Activated CD8-positive, alpha-beta memory T cell treated with anti-CD3 and anti-CD28 coated beads, Interleukin-2, amount 50 U/mL, for 4 hours (primary cell): ENCODE measurements around the gene IZUMO4.
A peak's percentile ranks its signal among the peaks of the same experiment; 100 is the strongest.

Experiments used
- DNase-seq: peaks from one replicate; pipeline ENCODE4 v3.0.0-alpha.2; 2020

The IZUMO4 gene

DNA sequence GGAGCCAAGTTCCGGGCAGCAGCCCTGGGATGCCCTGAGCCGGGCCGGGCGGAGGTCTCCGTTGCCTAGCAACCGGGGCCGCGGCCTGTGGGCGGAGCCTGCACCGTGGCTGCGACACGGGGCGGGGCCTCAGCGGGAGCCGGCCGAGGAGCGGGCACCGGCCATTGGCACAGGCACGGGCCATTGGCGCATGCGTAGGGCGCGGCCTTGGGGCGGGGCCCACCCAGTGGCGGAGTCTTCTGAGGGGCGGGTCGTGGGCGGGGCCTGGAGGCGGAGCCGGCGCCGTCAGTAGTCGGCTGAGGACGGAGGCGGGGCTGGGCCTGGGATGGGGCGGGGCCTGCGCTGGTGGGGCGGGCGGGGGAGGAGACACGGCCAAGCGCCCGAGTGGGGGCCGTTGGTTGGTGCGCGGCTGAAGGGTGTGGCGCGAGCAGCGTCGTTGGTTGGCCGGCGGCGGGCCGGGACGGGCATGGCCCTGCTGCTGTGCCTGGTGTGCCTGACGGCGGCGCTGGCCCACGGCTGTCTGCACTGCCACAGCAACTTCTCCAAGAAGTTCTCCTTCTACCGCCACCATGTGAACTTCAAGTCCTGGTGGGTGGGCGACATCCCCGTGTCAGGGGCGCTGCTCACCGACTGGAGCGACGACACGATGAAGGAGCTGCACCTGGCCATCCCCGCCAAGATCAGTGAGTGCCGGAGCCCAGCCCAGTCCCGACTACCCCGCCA, at the start of gene IZUMO4:
IZUMO4 (plus strand) TSS at position 436 of the 723 bp plus-strand sequence; CDS start at position 467, 31 bp downstream.
- peak; percentile 100 for DNase-seq

- no peak for DNase-seq
These were observed 49.7 kb upstream of the IZUMO4 start for GRCh38 chr19:2047076-2047448.

GRCh38 chr19:2047449-2048103, 49.1 kb upstream of the IZUMO4 start:
- no peak for DNase-seq

DNA sequence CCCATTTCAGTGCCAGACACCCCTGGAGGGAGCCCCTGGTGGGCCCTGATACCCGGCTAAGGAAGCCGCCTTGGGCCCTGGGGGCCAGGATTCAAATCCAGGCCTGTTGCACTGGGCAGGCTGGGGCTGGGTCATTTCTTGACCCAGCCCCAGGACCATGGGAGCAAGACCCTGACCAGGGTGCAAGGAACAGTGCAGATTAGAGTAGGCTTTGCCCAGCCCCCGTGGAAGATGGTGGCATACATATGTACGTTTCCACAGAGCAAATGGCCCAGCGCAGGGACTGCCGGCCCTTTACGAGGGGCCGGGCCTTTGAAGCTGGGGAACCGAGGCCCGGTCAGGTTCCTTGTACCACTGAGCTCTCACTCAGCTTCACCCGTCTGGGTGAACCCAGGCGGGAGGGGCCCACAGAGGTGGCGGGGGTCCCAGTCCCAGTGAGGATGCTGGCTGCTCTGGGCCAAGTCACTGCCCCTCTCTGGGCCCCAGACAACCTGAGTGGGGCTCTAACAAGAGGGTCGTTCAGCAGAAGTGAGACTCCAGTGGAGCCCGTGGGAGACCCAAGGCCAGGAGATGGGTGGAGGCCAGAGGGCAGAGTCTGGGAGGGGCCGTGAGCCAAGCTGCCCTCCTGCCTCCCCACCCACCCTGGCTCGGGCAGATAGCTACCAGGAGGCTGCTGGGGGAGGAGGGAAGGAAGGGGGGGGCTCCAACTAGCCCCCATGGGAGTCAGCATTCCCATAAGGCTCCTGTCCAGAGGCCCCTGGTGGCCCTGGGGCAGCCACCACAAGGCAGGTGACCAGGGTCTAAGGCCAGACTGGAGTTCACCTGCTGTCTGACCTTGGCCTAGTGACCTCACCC, 48.4 kb upstream of the IZUMO4 start:
- DNase-seq = no peak

- no peak for DNase-seq
These were observed 47.6 kb upstream of the IZUMO4 start for GRCh38 chr19:2048959-2049740.

DNA sequence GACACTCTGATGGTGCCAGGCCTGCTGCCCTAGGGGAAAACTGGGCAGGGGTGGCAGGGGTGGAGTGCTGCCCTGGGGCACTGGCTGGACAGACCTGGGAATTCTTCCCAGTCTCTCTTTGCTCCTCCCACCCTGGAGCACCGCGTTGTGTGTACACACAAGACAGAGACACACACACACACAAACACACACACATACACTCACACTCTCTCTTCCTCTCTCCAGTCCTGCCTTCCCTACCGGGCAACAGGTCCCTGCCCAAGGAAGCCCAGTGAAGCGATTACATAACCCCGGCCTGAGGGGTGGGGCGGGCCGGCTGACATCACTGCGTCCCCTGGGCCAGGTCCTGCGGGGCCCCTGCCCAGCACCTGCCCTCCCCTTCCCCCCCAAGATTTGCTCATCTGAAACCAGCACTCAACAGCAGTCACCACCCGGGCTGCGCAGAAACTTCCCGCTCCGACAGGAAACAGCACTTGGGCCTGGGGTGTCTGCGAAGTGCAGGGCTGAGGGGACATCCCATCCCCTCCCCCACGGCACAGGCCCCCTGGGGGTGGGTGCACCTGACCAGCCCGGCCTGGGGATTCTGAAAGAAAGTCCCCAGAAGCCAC, 46.9 kb upstream of the IZUMO4 start:
- peak; percentile 51 for DNase-seq

- no peak for DNase-seq
These were observed 46.2 kb upstream of the IZUMO4 start for GRCh38 chr19:2050349-2050990.

DNA sequence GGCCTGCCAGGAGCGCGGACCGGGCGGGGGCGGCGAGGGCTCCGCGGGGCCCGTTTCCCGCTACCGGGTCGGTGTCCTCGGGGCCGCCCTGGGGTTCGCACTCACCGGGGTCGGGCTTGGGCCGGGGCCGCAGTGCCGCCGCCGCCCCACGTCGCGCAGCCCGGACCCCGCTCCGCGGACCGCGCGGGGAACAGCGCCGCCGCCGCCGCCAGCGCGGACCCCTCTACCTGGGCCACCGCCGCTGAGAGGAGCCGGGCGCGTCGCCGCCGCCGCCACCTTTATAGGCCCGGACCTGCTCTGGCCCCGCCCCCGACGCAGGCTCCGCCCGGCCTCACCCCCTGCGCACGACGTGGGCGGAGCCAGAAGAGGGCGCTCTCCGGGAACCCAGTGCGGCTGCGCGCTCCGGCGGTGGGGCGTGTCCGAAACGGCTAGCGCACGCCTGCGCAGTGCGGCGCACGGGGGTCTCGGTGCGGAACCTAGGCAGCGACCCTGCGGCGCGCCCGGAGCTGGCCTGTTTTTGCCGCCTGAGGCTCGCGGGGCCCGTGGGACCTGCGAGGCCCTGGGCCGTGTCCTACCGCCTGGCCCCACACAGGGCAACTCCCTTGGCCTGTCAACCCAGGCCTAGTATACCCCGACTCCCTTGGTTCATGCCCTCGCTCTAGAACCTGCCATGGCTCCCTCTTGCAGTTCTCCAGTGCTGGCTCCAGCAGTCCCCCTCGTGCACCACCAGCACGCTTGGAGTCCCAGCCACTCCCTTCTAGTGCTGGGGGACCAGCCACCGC, 45.5 kb upstream of the IZUMO4 start, which contains the start of gene MKNK2:
MKNK2 (minus strand) TSS at position 254 of the 782 bp plus-strand sequence. CDS start 393 bp downstream, outside the sequence.
- peak; percentile 97 for DNase-seq

GRCh38 chr19:2051773-2052704, 44.7 kb upstream of the IZUMO4 start:
- no peak for DNase-seq

GRCh38 chr19:2053601-2054389, 42.9 kb upstream of the IZUMO4 start:
- DNase-seq = no peak

GRCh38 chr19:2054763-2055162, 42.0 kb upstream of the IZUMO4 start:
- no peak for DNase-seq

DNA sequence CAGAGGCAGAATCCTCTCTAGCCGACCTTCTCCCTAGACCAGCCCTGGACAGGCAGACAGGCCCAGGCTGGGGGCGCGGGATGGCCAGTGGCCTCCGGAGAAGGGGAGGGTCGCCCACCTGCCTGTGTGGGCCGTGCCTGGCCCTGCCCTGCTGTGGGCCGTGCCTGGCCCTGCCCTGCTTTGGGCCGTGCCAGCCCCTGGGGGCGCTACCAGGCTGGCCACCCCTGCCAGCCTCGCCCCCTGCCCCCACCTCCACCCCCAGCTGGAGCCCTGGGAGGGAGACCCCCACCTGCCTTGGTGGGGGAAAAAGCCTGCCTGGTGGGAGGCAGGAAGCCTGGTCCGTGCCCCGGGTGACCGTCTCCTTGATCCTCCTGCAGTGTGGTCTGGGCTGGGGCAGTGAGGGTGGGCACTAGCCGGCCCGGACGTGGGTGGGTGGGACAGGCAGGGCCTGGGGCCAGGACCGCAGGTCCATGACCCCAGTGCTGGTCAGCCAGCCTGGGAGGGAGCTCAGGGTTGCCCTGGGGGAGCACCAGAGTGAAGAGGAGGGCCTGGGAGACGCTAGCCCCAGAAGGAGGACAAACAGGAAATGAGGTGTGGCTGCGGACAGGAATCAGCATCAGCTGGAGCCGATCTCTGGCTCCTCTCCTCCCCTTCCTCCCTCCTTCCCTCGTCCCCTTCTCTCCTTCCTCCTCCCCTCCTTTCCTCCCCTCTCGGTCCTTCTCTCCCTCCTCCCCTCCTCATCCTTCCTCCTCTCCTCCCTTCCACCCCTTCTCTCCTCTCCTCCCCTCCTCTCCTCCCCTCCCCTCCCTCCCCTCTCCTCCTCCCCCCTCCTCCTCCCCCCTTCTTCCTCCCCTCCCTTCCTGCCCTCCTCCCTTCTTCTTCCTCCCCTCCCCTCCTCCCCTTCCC, 40.5 kb upstream of the IZUMO4 start:
- no peak for DNase-seq

- DNase-seq = no peak
These were observed 39.9 kb upstream of the IZUMO4 start for GRCh38 chr19:2056837-2057192.

DNA sequence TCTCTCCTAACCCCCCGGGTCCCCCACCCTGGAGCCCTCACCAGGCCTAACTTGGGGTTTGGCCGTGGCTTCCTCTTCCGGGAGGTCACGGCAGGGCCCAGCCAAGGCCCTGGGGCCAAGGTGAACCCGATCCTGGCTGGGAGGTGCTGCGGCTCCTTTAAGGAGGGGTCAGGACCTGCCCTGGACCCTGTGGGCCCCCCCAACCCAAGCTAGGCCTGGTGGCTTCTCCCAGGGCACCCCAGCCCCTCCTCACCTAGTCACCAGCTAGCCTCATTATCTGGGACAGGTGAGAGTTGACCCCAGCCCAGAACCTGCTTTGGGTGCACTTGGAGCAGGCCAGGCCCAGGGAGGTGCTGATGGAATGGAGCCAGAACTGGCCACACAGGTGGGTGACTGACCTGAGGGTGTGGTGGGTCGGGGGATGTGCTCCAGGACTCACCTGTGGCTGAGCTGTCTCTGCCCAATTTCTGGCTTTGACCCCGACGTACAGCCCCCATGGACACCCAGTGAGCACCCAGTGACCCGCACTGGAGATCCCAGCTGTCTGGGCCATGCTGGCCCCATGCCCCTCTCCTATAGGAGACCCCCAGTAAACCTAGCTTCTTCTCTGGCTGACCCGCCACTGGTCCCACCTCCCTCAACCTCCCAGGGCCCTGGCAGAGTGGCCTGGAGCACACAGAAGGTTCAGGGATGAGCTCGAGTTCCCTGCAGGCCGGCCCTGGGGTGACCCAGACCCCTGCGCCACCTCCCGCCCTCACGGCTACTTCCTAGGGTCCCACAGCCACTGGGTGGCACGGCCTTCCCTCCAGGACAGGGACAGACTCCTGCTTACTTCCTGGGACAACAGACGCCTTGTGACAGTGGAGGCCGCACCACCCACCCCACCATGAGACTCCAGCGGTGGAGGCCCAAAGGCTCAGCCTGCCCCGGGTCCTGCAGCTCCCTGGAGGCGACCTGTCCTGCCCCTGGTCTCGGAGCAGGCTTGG, 38.9 kb upstream of the IZUMO4 start:
- DNase-seq = no peak

- DNase-seq = no peak
These were observed 37.9 kb upstream of the IZUMO4 start for GRCh38 chr19:2058570-2059421.
